Sigmoid colon (tissue), 3 donors: Measurements from ENCODE around the gene TMEM214.

Experiments
- POLR2A ChIP-seq, 2 donors: fragments of 450-650 bp; IDR thresholded peaks; one replicate each; pipeline ENCODE4 v1.6.1; 2016; ENCODE audit warnings: antibody characterized with exemption in 2 of 2, mild to moderate bottlenecking in 2 of 2, moderate library complexity in 2 of 2
- TF ChIP-seq, protein P1 (sequence below), 4 experiments: fragments of 450-650 bp in 3 of 4; fragments of 200-600 bp in 1 of 4; IDR thresholded peaks; one replicate each; pipeline ENCODE4 v1.5.1; 2016 to 2019; ENCODE audit warnings: antibody characterized with exemption in 4 of 4, mild to moderate bottlenecking in 3 of 4, moderate library complexity in 2 of 4

DNA sequence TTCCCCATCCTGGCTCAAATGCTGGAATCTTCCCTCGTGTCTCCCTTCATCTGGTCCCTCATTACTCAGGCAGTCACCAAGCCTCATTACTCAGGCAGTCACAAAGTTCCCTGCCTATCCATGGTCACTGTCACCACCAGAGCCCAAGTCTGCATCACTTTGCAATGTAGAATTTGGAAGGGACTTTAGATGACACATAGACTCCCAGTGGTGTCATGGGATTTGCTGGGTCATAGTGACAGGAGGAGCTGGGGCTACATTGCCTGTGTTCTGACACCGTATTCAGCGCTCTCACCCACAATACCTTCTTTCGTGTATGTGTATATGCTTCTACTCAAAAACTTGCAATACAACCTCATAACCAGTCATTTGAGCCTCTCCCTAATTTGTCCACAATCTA lies 43.6 kb downstream of the TMEM214 start:
- TF ChIP-seq, protein P1, sequence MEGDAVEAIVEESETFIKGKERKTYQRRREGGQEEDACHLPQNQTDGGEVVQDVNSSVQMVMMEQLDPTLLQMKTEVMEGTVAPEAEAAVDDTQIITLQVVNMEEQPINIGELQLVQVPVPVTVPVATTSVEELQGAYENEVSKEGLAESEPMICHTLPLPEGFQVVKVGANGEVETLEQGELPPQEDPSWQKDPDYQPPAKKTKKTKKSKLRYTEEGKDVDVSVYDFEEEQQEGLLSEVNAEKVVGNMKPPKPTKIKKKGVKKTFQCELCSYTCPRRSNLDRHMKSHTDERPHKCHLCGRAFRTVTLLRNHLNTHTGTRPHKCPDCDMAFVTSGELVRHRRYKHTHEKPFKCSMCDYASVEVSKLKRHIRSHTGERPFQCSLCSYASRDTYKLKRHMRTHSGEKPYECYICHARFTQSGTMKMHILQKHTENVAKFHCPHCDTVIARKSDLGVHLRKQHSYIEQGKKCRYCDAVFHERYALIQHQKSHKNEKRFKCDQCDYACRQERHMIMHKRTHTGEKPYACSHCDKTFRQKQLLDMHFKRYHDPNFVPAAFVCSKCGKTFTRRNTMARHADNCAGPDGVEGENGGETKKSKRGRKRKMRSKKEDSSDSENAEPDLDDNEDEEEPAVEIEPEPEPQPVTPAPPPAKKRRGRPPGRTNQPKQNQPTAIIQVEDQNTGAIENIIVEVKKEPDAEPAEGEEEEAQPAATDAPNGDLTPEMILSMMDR (IDR thresholded peaks at IDR 0.05), result no peak
- TF ChIP-seq POLR2A (IDR thresholded peaks at IDR 0.05), result no peak
